HG03060 (cell line): ENCODE results near the gene HBS1L.

Source experiments
- ATAC-seq: cut with Tn5 transposase; IDR thresholded peaks from one replicate; pipeline ENCODE4 v1.9.1; 2021; ENCODE audit warnings: low read depth, moderate number of reproducible peaks; ENCODE audit not compliant: unreplicated experiment

Gene HBS1L

DNA sequence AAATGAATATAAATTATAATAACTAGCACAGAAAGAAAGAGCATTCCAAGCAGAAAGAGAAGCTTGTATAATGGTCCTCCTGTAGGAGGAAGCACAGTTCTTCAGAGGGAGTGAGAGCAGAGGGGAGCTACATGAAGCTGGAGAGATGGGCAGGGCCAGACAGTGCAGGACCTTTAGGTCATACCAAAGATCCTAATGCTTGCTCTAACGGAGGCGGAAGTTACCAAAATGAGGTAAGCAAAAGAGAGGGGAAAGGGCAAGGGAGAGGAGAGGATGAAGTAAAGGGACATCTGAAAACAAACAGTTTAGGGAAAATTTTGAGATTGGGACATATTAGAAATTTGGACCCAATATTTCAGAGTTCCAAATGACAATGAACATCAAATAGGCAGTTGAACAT, 50.2 kb downstream of the HBS1L start:
- ATAC-seq, result no peak

GRCh38 chr6:135002974-135003703, 51.5 kb downstream of the HBS1L start:
- peak; percentile 98 for ATAC-seq

- ATAC-seq, result no peak
These were observed 52.3 kb downstream of the HBS1L start for GRCh38 chr6:135002229-135002844.

GRCh38 chr6:134999107-134999506, 55.5 kb downstream of the HBS1L start:
- ATAC-seq, result no peak

- ATAC-seq, result no peak
These were observed 57.3 kb downstream of the HBS1L start for GRCh38 chr6:134997133-134997995.

DNA sequence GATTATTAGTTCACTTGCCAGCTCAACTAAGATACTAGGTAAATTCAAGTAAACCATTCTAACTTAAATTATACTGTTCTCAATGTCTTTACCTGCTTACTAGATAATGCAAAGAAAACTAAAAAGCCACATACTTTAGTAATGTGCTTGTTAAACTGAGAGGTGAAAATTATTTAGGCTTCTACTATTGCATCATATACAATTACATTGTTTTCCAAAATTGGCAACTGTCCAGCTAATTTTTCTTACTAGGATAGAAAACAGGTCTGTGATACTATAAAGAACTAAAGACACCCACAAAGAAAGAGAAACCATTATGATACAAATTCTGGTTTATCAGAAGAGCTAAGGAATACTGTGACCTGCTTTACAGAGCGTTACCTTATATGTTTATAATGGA, 59.1 kb downstream of the HBS1L start:
- no peak for ATAC-seq

DNA sequence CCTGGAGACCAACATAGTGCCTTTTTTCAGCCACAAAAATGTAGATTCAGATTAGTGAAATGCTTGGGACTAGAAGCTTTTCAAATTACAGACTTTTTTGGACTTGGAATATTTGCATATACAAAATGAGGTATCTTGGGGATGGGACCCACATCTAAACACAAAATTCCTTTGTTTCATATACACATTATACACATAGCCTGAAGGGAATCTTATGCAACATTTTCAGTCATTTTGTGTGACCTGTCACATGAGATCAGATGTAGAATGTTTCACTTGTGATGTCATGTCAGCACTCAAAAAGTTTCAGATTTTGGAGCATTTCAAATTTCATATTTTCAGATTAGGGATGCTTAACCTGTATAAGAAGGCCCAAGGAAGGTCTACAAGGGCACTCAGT, 60.2 kb downstream of the HBS1L start:
- ATAC-seq, result no peak

- ATAC-seq, result no peak
These were observed 62.5 kb downstream of the HBS1L start for GRCh38 chr6:134992155-134992554.

GRCh38 chr6:134990262-134990661, 64.4 kb downstream of the HBS1L start:
- no peak for ATAC-seq

DNA sequence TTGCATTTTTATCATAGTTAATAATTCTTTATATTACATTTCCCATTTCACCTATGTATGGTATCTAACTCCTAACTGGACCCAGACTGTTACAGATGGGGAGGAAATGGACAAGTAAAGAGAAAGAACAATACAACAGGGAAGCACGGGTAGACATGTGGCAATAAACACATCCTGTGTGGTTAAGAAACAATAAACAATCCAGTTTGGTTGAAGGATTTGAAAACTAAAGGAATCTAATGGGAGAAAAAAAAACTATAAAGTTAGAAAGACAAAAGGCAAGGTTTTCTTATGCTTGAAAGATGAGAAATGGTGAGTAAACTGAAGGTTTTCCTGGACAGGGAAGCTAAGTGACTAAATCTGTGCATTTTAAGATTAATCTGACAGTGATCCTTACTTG, 69.8 kb downstream of the HBS1L start:
- no peak for ATAC-seq

DNA sequence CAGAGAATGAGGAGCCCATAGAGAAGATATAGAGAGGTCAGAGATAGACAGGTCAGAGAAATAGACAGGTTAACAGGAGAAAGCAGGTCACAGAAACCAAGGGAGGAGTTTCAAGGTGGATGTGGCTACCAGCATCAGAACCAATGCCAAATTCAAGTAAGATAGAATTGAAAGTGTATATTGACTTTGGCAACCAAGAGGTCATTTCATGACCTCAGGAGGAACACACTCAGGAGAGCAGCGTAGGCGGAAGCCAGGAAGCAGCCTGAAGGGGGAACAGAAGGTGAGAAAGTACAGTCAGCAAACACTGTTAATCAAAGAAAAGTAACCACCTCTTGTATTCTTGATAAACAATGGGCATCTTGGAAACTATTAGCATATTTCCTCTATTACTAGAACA, 70.8 kb downstream of the HBS1L start:
- ATAC-seq, result no peak

DNA sequence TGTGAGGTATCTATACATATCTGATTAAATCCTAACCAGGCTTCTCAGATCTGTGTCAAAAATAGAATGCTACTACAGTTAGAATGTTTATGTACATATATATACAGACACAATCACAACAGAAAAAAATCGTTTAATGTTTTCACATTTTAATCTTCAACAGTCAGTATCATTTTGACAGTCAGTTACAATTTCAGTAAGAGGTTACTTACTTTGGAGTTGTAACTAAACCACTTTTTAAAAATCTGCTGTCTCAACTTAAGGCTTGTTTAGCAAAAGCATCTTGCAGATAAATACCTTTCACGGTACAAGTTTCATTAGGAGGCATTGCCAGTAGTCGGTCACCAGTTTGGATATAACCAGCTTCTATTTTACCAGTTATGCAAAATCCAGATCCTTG, 72.5 kb downstream of the HBS1L start:
- no peak for ATAC-seq

- no peak for ATAC-seq
These were observed 73.8 kb downstream of the HBS1L start for GRCh38 chr6:134980846-134981245.

DNA sequence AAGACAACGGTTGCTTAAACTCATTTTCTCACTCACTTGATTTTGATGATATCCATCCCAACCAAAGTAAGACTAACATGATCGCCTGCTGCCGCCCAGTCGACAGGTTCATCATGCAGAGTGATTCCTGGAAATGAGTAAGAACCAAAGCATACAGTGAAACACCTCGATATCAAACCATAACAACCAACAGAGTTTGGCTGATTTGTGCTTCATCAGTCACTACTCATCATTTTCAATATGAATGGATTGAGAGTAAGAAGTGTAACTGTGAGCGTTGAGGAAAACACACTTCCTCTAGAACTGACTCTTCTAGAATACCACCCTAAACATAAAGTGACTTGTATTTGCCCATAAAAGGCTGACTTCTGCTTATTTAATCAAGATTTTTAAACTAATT, 75.5 kb downstream of the HBS1L start:
- peak; percentile 72 for ATAC-seq

DNA sequence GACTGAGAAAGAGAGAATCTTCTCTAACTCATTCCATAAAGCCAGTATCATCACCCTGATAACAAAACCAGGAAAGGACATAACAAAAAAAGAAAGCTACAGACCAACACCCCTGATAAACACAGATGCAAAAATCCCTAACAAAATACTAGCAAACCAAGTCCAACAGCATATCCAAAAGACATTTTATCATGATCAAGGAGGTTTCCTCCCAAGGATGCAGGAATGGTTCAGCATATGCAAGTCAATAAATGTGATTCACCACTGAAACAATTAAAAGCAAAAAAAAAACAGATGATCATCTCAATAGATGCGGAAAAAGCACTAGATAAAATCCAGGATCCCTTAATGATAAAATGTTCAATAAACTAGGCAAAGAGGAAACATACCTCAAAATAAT, 80.3 kb downstream of the HBS1L start:
- ATAC-seq, result no peak

GRCh38 chr6:134967711-134968110, 86.9 kb downstream of the HBS1L start:
- no peak for ATAC-seq

DNA sequence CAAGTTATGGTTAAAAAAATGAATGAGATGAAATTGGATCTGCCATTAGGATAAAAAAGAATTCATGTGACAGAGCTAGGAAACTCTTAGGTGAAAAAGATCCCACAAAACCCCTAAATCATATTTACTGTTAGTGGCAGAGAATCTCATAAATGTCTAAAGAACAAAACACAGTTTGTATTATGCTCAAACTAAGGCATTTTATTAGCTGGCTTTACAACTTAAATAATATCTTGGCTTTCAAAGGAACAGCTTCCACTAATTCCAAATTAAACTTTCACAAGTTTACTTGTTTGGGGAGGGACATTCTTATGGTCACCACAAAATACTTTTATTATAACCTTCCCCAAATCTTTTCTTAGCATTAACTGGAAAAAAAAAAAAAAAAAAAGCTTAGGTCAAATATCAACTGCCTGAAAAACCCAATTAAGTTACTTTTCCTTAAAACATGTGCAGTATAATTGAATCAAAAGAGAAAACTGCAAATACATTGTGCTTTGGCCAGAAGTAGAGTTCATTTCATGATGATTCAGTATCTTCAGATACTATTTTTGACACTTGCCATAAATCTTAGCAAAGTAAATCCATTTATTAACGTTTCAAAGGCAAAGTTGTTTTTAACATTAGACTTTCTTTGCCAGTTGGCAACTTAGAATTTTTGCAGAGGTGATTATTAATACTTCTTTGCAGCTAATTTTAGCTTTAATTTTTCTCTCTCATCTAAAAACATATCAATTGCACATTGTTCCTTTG, 90.0 kb downstream of the HBS1L start:
- ATAC-seq, result no peak

GRCh38 chr6:134962421-134962820, 92.2 kb downstream of the HBS1L start:
- no peak for ATAC-seq

DNA sequence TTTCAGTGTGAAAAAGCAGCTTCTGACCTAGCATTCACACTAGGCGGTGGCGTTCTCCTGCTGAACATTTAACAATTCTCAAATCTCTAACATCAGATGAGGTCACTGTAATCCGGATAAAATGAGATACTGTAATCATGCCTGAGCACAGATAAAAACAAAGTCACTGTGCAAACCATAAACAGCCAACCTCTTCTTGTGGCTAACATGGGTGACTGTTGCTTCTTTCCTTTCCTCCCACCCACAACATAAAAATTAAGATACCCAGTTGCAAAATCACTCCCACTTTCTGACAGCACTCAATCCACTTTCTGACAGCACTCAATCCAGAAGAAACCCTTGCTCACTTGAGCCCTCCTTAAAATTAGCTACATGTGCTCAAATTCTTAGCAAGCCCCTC, 93.3 kb downstream of the HBS1L start:
- no peak for ATAC-seq

DNA sequence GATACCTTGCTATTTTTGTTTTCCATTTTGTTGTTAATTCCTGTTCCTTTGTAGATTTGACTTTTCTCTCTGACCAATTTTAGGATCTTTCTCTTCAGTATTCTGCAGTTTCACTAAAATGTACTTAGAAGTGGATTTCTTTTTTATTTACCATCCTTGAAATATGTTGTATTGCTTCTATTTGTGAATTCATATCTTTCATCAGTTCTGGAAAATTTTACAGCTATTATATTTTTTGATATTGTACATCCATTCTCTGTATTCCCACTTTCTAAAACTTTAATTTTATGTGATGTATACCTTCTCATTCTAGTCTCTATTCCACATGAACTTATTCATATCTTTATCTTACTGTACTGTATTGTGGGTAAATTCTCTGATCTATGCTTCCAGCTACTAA, 95.0 kb downstream of the HBS1L start:
- no peak for ATAC-seq

DNA sequence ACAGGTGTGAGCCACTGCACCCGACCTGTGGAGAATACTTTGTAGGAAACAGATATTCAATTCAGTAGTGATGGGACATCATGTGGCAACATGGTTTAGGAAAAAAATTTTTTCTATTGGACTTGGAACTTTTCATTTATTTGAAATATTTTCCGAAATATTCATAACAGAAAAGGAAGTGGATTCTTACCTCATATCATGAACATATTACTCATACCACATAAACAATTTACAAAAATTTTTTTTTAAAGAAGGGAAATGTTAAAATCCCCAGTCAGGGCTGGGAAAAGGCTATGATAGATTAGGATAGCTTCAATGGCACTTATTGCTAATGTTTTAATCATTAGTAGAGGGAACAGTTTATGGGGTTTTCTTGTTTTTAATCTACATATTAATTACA, 97.9 kb downstream of the HBS1L start:
- no peak for ATAC-seq
